Measurements from ENCODE around the gene KIF13A. TPM values are rescaled to one million over a fixed set of nuclear protein-coding genes. Genes with fewer than 3 reads are reported as not detected.
"Not testable (repeated sequence)": the region's sequence is repeated elsewhere in the genome, so short reads cannot be mapped to it uniquely, and the experiment has no call there.

The KIF13A gene
- total RNA-seq, 2 donors from 2014 or later = 0.10 to 0.46 TPM

GRCh38 chr6:17889777-17890176, 97.7 kb downstream of the KIF13A start:
- not testable (repeated sequence) for H3K9me3 Mint-ChIP-seq; DNase-seq; H3K36me3 Mint-ChIP-seq (ENCODE audit: insufficient read depth in 2 of 2); ATAC-seq (replicated peaks in 1 of 2); H3K27ac Mint-ChIP-seq; H3K4me3 Mint-ChIP-seq
- Mint-ChIP-seq H3K27me3 (ENCODE audit: low read depth) (peaks cover 64% of the 10 kb centered on the region), H3K4me1 (ENCODE audit: low read depth) (peaks cover 16% of the 10 kb centered on the region)

GRCh38 chr6:17886891-17887290, 100.5 kb downstream of the KIF13A start:
- Mint-ChIP-seq H3K9me3 (no peaks in the 10 kb centered on the region), H3K27ac (no peak overlapping the region), H3K4me1 (ENCODE audit: low read depth) (peaks cover 29% of the 10 kb centered on the region), H3K36me3 (ENCODE audit: insufficient read depth in 2 of 2) (peaks cover 0 to under 1% of the 10 kb centered on the region in 2 donors), H3K27me3 (ENCODE audit: low read depth) (peaks cover 66% of the 10 kb centered on the region), H3K4me3 (no peak overlapping the region)
- DNase-seq (no peak), ATAC-seq (replicated peaks in 1 of 2) (no peak)

GRCh38 chr6:17885889-17886576, 101.4 kb downstream of the KIF13A start:
- peaks cover 69% of the 10 kb centered on the region for H3K27me3 Mint-ChIP-seq (ENCODE audit: low read depth)
- ATAC-seq (replicated peaks in 1 of 2) = no peak
- H3K36me3 Mint-ChIP-seq (ENCODE audit: insufficient read depth in 2 of 2) = no peaks in the 10 kb centered on the region
- H3K4me3 Mint-ChIP-seq = no peak overlapping the region
- H3K27ac Mint-ChIP-seq = no peak overlapping the region
- no peaks in the 10 kb centered on the region for H3K9me3 Mint-ChIP-seq
- DNase-seq = no peak
- peaks cover 29% of the 10 kb centered on the region for H3K4me1 Mint-ChIP-seq (ENCODE audit: low read depth)

GRCh38 chr6:17884498-17885478, 102.6 kb downstream of the KIF13A start:
- peaks cover 66% of the 10 kb centered on the region for H3K27me3 Mint-ChIP-seq (ENCODE audit: low read depth)
- no peaks in the 10 kb centered on the region for H3K9me3 Mint-ChIP-seq
- no peaks in the 10 kb centered on the region for H3K36me3 Mint-ChIP-seq (ENCODE audit: insufficient read depth in 2 of 2)
- peak overlapping the region; percentile 29 to 68 for H3K4me3 Mint-ChIP-seq
- no peak overlapping the region for H3K27ac Mint-ChIP-seq
- peak; percentile 81 to 83 for ATAC-seq (replicated peaks in 1 of 2)
- peak in 1 of 2 donors; percentile 5 for DNase-seq
- H3K4me1 Mint-ChIP-seq (ENCODE audit: low read depth) = peaks cover 29% of the 10 kb centered on the region

GRCh38 chr6:17883665-17884497, 103.6 kb downstream of the KIF13A start:
- DNase-seq = no peak
- no peaks in the 10 kb centered on the region for H3K36me3 Mint-ChIP-seq (ENCODE audit: insufficient read depth in 2 of 2)
- H3K27ac Mint-ChIP-seq = no peak overlapping the region
- H3K9me3 Mint-ChIP-seq = no peaks in the 10 kb centered on the region
- peaks cover 29% of the 10 kb centered on the region for H3K4me1 Mint-ChIP-seq (ENCODE audit: low read depth)
- ATAC-seq (replicated peaks in 1 of 2) = no peak
- no peak overlapping the region for H3K4me3 Mint-ChIP-seq
- peaks cover 67% of the 10 kb centered on the region for H3K27me3 Mint-ChIP-seq (ENCODE audit: low read depth)

GRCh38 chr6:17881085-17881858, 106.2 kb downstream of the KIF13A start:
- Mint-ChIP-seq H3K27ac (no peak overlapping the region), H3K36me3 (ENCODE audit: insufficient read depth in 2 of 2) (no peaks in the 10 kb centered on the region), H3K4me3 (no peak overlapping the region), H3K27me3 (ENCODE audit: low read depth) (peaks cover 68% of the 10 kb centered on the region), H3K4me1 (ENCODE audit: low read depth) (peaks cover 28% of the 10 kb centered on the region), H3K9me3 (no peaks in the 10 kb centered on the region)
- ATAC-seq (replicated peaks in 1 of 2) = no peak
- DNase-seq = no peak

GRCh38 chr6:17879184-17879583, 108.3 kb downstream of the KIF13A start:
- H3K9me3 Mint-ChIP-seq = no peaks in the 10 kb centered on the region
- no peak overlapping the region for H3K27ac Mint-ChIP-seq
- ATAC-seq (replicated peaks in 1 of 2) = no peak
- H3K36me3 Mint-ChIP-seq (ENCODE audit: insufficient read depth in 2 of 2) = no peaks in the 10 kb centered on the region
- peaks cover 7% of the 10 kb centered on the region for H3K4me1 Mint-ChIP-seq (ENCODE audit: low read depth)
- DNase-seq = no peak
- no peak overlapping the region for H3K4me3 Mint-ChIP-seq
- peaks cover 74% of the 10 kb centered on the region for H3K27me3 Mint-ChIP-seq (ENCODE audit: low read depth)

GRCh38 chr6:17878734-17879133, 108.7 kb downstream of the KIF13A start:
- peaks cover 3% of the 10 kb centered on the region for H3K4me1 Mint-ChIP-seq (ENCODE audit: low read depth)
- ATAC-seq (replicated peaks in 1 of 2) (no peak), DNase-seq (no peak)
- H3K4me3 Mint-ChIP-seq = no peak overlapping the region
- peaks cover 74% of the 10 kb centered on the region for H3K27me3 Mint-ChIP-seq (ENCODE audit: low read depth)
- no peak overlapping the region for H3K27ac Mint-ChIP-seq
- H3K9me3 Mint-ChIP-seq = no peaks in the 10 kb centered on the region
- no peaks in the 10 kb centered on the region for H3K36me3 Mint-ChIP-seq (ENCODE audit: insufficient read depth in 2 of 2)

GRCh38 chr6:17877895-17878440, 109.5 kb downstream of the KIF13A start:
- H3K27me3 Mint-ChIP-seq (ENCODE audit: low read depth) = peaks cover 74% of the 10 kb centered on the region
- H3K4me1 Mint-ChIP-seq (ENCODE audit: low read depth) = no peaks in the 10 kb centered on the region
- no peaks in the 10 kb centered on the region for H3K36me3 Mint-ChIP-seq (ENCODE audit: insufficient read depth in 2 of 2)
- no peak for ATAC-seq (replicated peaks in 1 of 2)
- no peaks in the 10 kb centered on the region for H3K9me3 Mint-ChIP-seq
- no peak overlapping the region for H3K4me3 Mint-ChIP-seq
- DNase-seq = no peak
- no peak overlapping the region for H3K27ac Mint-ChIP-seq

GRCh38 chr6:17877196-17877894, 110.1 kb downstream of the KIF13A start:
- Mint-ChIP-seq H3K4me3 (no peak overlapping the region), H3K4me1 (ENCODE audit: low read depth) (no peaks in the 10 kb centered on the region), H3K36me3 (ENCODE audit: insufficient read depth in 2 of 2) (no peaks in the 10 kb centered on the region), H3K27ac (no peak overlapping the region), H3K9me3 (no peaks in the 10 kb centered on the region), H3K27me3 (ENCODE audit: low read depth) (peaks cover 77% of the 10 kb centered on the region)
- DNase-seq (no peak), ATAC-seq (replicated peaks in 1 of 2) (no peak)

- Mint-ChIP-seq H3K4me1 (ENCODE audit: low read depth) (no peaks in the 10 kb centered on the region), H3K36me3 (ENCODE audit: insufficient read depth in 2 of 2) (no peaks in the 10 kb centered on the region), H3K4me3 (no peak overlapping the region), H3K27me3 (ENCODE audit: low read depth) (peaks cover 81% of the 10 kb centered on the region), H3K27ac (no peak overlapping the region), H3K9me3 (no peaks in the 10 kb centered on the region)
- no peak for ATAC-seq (replicated peaks in 1 of 2)
- DNase-seq = no peak
Measured at GRCh38 chr6:17874753-17875152, 112.7 kb downstream of the KIF13A start.
